PC-9 (cell line): ENCODE data around the gene SGTA.

Experiments
- CTCF ChIP-seq: fragments of 200-600 bp; sonication (generic); conservative IDR thresholded peaks from 2 replicates; pipeline ENCODE4 v1.6.1; 2017; ENCODE audit warnings: mixed run types, antibody characterized with exemption, mild to moderate bottlenecking, moderate library complexity
- EZH2 ChIP-seq: fragments of 200-600 bp; sonication (generic); IDR thresholded peaks from 2 replicates; pipeline ENCODE4 v1.8.0; 2017; ENCODE audit warnings: antibody characterized with exemption, low read depth

- TF ChIP-seq CTCF (no peak), EZH2 (no peak)
These were observed 54.2 kb downstream of the SGTA start for GRCh38 chr19:2728783-2729387.
